ENCODE measurements around the gene ASNSD1. TPM values are rescaled to one million over a fixed set of nuclear protein-coding genes. Genes with fewer than 3 reads are reported as not detected.

ASNSD1 gene
- total and polyA plus RNA-seq, 2 experiments from 2014 or later, result 38.4 to 49.7 TPM

DNA sequence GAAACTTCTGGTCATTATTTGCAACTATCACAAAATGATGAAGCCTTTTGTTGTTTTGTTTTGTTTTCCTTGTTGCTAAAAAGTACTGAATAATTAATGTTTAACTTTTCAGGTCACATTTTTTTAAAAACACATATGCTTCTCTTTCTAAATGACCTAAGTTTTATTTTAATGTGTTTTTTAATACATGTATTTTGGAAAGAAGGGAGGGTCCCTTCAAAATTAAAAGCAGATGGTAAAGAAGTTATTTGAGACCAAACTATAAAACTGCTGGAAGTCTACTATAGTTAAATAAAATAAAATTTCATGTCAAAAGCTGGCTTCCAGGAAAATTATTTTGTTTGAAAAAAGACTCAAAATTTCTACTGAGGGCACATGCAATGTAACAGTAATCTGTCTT lies 39.5 kb upstream of the ASNSD1 start:
- Histone ChIP-seq H3K4me2 (no peak overlapping the region), H4K20me1 (replicated peaks; ENCODE audit: insufficient read depth) (no peaks in the 10 kb centered on the region), H2AFZ (no peak overlapping the region), H3K27ac (ENCODE audit: low read depth) (no peak overlapping the region), H3K9me2 (ENCODE audit: insufficient read depth) (no peaks in the 10 kb centered on the region), H3K4me1 (ENCODE audit: insufficient read depth) (no peaks in the 10 kb centered on the region), H3F3A (replicated peaks; ENCODE audit: low read depth) (no peaks in the 10 kb centered on the region), H3K79me2 (replicated peaks; ENCODE audit: insufficient read depth) (no peaks in the 10 kb centered on the region), H3K4me3 (no peak overlapping the region), H3K27me3 (ENCODE audit: insufficient read depth) (no peaks in the 10 kb centered on the region), H3K36me3 (ENCODE audit: insufficient read depth) (no peaks in the 10 kb centered on the region)
- no peaks in the 10 kb centered on the region for H3K9me3 Mint-ChIP-seq
- no peaks in the 10 kb centered on the region for H3K36me3 Mint-ChIP-seq (ENCODE audit: low read depth)
- ATAC-seq (no peak), DNase-seq (ENCODE audit: low spot score) (no peak)
- peaks cover 10% of the 10 kb centered on the region for H3K4me1 Mint-ChIP-seq
- TF ChIP-seq, protein P1, sequence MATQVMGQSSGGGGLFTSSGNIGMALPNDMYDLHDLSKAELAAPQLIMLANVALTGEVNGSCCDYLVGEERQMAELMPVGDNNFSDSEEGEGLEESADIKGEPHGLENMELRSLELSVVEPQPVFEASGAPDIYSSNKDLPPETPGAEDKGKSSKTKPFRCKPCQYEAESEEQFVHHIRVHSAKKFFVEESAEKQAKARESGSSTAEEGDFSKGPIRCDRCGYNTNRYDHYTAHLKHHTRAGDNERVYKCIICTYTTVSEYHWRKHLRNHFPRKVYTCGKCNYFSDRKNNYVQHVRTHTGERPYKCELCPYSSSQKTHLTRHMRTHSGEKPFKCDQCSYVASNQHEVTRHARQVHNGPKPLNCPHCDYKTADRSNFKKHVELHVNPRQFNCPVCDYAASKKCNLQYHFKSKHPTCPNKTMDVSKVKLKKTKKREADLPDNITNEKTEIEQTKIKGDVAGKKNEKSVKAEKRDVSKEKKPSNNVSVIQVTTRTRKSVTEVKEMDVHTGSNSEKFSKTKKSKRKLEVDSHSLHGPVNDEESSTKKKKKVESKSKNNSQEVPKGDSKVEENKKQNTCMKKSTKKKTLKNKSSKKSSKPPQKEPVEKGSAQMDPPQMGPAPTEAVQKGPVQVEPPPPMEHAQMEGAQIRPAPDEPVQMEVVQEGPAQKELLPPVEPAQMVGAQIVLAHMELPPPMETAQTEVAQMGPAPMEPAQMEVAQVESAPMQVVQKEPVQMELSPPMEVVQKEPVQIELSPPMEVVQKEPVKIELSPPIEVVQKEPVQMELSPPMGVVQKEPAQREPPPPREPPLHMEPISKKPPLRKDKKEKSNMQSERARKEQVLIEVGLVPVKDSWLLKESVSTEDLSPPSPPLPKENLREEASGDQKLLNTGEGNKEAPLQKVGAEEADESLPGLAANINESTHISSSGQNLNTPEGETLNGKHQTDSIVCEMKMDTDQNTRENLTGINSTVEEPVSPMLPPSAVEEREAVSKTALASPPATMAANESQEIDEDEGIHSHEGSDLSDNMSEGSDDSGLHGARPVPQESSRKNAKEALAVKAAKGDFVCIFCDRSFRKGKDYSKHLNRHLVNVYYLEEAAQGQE (IDR thresholded peaks at IDR 0.05; ENCODE audit: unreplicated experiment), result no peak
- TF ChIP-seq EZH2 (IDR thresholded peaks at IDR 0.05; ENCODE audit: low read depth, unreplicated experiment), result no peak
- TF ChIP-seq ZNF462 (CRISPR knock-in tag; IDR thresholded peaks at IDR 0.05), result no peak
- TF ChIP-seq, protein P2, sequence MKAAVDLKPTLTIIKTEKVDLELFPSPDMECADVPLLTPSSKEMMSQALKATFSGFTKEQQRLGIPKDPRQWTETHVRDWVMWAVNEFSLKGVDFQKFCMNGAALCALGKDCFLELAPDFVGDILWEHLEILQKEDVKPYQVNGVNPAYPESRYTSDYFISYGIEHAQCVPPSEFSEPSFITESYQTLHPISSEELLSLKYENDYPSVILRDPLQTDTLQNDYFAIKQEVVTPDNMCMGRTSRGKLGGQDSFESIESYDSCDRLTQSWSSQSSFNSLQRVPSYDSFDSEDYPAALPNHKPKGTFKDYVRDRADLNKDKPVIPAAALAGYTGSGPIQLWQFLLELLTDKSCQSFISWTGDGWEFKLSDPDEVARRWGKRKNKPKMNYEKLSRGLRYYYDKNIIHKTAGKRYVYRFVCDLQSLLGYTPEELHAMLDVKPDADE (IDR thresholded peaks at IDR 0.05), result no peak
- TF ChIP-seq ZNF331 (CRISPR knock-in tag; IDR thresholded peaks at IDR 0.05; ENCODE audit: low read depth), result no peak
- TF ChIP-seq JUNB (IDR thresholded peaks at IDR 0.05; ENCODE audit: unreplicated experiment), result no peak
- TF ChIP-seq CREB1 (CRISPR knock-in tag; IDR thresholded peaks at IDR 0.05; ENCODE audit: low read depth), result no peak
- no peak for TF ChIP-seq STAT1 (IDR thresholded peaks at IDR 0.05; ENCODE audit: unreplicated experiment)
- no peak for TF ChIP-seq POLR2AphosphoS5 (IDR thresholded peaks at IDR 0.05; ENCODE audit: low read depth)
- TF ChIP-seq NANOG (IDR thresholded peaks at IDR 0.05; ENCODE audit: borderline replicate concordance), result no peak
- no peak for TF ChIP-seq ZNF114 (CRISPR knock-in tag; IDR thresholded peaks at IDR 0.05)
- no peak for TF ChIP-seq EZH2phosphoT487 (IDR thresholded peaks at IDR 0.05; ENCODE audit: unreplicated experiment)
- TF ChIP-seq, protein P3, sequence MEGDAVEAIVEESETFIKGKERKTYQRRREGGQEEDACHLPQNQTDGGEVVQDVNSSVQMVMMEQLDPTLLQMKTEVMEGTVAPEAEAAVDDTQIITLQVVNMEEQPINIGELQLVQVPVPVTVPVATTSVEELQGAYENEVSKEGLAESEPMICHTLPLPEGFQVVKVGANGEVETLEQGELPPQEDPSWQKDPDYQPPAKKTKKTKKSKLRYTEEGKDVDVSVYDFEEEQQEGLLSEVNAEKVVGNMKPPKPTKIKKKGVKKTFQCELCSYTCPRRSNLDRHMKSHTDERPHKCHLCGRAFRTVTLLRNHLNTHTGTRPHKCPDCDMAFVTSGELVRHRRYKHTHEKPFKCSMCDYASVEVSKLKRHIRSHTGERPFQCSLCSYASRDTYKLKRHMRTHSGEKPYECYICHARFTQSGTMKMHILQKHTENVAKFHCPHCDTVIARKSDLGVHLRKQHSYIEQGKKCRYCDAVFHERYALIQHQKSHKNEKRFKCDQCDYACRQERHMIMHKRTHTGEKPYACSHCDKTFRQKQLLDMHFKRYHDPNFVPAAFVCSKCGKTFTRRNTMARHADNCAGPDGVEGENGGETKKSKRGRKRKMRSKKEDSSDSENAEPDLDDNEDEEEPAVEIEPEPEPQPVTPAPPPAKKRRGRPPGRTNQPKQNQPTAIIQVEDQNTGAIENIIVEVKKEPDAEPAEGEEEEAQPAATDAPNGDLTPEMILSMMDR (conservative IDR thresholded peaks at IDR 0.05; ENCODE audit: low read depth in 2 of 2), result no peak
- no peaks in the 10 kb centered on the region for H3K27me3 Mint-ChIP-seq (ENCODE audit: insufficient read depth, low read depth, poor library complexity)
- H3K27ac Mint-ChIP-seq, result no peak overlapping the region
- no peak overlapping the region for H3K4me3 Mint-ChIP-seq

Measured in GM23338 (cell line).